Left renal cortex interstitium (tissue), 4 donors: Measurements from ENCODE around the gene CACNA1D. TPM values are rescaled to one million over a fixed set of nuclear protein-coding genes. Genes with fewer than 3 reads are reported as not detected.

Source experiments
- DNase-seq, 4 donors: peaks; one replicate each; pipeline ENCODE4 v3.0.0-alpha.2; 2013; ENCODE audit warnings: low read depth in 4 of 4, low spot score in 2 of 4, missing footprints in 1 of 4
- polyA plus RNA-seq, 4 donors: library from polyadenylated mRNA; unstranded; fragments of 120-200 nt; gene quantifications; one replicate each; pipeline ENCODE4 v1.2.1, GENCODE V29; 2013; ENCODE audit not compliant: insufficient read length in 4 of 4

CACNA1D gene
- polyA plus RNA-seq, 4 donors = 10.8 to 17.0 (median 13.3) TPM

DNA sequence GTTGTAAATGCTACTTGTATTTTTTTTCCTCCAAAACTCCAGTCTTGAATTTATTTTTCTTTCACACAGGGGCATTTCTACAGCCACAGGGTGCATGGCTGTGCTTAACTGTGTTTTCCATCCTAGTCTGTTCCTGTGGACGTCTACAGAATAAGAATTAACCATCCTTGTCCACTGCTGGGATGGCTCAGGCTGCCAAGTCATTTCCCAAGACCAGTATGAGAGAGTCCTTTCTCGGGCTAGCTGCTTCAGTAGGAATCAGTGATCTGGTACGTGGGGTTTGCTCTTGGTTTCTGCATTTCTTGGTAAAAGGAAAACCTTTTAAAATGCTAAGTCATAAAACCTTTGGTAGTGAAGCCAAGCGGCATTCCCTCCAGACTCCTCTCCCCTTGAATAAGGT is 322.0 kb downstream of the CACNA1D start:
- no peak for DNase-seq

DNA sequence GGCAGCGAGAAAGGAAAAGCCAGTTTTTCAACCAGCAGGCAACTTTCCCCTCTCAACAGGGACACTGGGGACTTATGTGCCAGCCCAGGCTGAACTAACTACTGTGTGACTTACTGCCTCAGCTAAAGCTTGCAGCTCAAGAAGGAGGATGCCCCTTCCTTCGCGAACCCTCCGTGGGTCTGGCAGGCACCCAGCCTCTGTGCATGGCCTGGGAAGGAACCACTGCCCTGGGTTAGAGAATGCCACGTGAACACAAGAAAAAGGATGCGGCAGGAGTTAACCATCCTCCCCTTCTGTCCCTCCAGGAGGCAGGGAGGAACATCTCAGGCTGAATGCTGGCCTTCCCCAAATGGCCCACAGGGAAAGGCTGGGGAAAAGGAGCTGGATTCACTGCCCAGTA is 322.8 kb downstream of the CACNA1D start:
- no peak for DNase-seq

DNA sequence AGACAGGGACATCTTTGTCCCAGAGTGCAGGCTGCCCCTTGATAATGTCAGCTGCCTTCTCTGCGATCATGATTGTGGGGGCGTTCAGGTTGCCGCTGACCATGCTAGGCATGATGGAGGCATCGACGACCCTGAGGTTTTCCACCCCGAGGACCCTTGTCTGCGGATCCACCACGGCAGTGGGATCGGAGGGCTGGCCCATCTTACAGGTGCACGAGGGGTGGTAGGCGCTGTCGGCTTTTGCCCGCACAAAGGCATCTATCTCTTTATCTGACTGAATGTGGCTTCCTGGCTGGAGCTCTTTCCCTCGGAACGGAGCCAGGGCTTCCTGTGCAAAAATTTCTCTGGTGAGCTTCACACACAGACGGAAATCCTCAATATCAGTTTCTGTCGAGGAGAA is 323.4 kb downstream of the CACNA1D start:
- no peak for DNase-seq

DNA sequence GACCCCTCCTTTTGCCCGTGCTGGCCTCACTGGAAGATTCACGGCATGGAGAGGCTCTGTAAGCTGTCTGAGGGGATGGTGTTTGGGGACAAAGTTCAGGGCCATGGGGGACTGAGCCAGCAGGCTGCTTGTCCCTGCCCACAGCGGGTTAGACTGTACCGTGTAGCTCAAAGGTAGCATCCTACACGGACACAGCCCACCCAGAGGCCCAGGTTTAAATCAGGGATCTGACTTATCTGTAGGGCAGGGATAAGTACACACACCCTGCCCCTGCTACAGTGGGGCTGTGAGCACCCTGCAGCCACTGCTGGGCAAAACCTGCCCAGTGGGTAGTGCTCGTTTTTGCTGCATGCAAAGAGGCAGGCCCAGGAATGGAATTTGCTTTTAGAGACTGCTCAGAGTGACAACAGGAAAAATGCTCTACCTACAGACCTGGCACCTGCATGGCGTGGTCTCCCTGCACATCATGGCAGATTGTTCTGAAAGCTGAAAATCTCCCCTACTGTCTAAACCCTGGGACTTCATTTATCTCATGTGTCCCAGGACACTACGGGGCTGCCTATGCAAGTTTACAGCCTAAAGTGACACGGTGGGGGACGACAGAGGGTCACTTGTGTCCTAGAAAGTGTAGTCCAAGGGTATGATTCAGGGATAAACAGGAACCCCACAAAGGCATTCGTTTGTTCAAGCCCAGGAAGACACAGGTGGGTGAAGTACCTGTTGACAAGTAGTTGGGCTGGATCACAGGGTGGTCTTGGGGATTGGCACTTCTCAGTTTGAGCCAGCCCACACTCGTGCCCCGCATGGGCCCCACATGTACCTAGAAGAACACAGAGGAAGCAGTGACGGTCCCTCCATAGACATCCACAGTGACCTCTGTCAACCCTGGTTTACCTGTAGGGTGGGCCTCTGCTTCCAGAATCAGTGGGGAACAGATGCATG is 324.1 kb downstream of the CACNA1D start:
- DNase-seq = no peak

DNA sequence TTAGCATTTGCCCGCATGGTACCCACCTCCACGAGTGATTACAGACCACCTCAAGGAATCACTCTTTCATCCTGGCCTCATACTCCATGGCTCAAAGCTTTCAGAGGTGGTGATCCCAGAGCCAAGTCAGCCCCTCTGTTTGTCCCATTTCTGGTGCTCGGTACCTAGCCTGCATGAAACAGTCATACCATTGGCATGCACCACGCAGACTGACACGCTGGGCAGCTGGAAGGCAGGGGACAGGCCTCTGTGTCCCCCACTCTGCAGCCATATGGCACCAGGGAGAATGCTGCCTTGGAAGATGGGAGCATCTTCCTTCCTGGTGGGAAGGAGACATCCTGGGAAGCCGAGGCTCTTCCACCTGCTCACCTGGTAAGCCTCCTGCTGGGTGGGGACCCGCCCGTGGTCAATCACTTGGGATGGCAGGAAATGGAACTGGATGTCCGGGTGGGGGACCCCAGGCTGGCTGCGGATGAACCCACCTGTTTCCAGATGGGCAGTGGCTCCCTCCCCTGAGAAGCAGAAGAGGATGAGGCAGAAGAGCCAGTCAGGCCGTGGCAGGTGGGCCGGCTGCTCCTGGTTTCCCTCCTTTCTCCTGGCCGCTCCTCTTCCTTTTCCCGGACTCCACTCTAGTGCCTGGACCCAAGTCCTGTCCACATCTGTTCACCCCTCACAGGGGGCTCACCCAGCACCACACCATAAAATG is 324.9 kb downstream of the CACNA1D start:
- no peak for DNase-seq

DNA sequence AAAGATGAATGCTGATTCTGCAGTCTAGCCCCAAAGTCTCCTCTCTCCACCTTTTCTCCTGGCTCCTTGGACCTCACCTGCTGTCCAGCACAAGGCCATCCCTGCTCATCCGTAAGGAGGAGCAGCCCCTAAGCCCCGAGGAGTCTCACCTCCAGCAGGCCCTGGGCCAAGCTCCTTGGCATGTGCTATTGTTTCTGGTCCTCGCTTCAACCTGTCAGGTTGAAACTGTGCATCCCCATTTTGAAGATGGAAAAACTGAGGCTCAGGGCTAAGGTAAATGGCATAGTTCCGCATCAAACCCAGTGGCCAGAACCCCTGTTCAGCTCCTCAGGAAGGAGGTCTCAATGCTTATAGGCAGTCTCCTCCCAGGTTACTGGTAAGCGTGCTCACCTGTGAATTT is 325.7 kb downstream of the CACNA1D start:
- DNase-seq = no peak

DNA sequence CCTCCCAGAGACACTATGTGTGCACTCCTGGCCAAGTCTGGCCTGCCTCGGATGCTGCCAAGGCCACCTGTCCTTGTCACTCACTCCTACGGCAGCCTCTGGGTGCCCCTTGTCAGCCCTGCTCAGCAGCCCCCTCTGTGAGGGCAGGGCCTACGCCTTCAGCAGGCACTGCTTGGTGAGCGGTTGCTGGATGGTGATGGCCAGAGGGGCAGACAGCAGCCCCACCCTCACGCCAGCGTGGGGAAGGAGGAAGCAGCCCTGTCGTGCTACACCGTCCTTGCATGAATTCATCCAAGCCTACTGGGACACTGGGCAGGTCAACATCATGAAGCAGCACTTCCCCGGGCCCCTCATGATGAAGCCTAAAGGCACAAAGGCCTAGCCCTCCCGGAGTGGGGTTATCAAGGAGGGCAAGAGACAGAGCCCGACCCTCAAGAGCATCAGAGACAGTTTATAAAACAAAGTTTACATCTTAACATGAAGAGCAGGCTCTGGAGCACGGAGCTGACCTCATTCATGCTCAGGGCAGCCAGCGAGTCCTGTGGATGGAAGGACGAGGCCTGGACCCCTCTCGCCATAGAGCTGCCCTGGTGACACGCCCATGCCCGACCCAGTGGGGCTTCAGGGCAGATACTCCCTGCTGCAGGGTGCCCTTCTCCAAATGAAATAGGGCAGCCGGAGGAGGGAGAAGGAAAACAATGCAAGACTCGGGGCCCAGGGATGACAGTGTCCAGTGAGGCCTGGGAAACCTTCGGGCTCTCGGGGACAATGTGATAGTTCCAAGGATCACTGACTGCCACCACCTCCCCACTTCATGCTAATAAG is 326.6 kb downstream of the CACNA1D start:
- DNase-seq = no peak

DNA sequence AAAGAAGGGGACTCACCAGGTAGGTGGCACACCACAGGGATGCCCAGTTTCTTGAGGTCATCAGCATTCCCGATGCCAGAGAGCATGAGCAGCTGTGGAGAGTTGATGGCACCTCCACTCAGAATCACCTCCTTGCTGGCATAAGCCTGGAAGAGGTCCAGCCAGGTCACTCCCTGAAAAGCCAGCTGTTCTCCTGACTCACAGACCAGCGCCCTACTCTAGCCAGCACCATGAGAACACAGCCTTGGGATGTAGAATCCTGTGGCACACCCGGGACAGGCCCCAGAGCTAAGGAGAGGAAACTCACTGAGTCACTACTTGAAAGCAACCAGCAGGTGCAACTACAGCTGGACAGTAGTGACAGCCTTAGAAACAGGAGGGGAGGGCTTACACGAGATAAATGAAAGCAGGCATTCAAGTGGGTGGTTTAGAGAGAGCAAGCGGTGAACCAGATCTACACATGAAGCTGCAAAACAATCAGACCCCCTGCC is 327.3 kb downstream of the CACNA1D start:
- no peak for DNase-seq

DNA sequence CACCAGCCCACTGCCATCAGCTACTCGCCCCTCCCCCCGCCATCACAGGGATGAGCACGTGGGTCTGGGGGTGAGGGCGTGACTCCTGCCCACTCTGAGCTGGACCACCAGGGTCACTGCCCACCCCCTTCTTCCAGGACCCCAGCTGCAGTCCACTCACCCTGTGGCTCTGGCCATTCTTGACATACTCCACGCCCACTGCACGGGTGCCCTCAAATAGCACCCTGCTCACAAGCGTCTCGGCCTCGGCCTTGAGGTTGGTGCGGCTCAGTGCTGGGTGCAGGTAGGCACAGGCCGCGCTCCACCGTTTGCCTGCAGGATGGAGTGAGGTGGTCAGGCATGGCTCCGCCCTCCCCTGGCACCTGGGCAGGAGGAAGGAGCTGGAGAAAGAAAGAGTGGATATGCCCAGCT is 327.9 kb downstream of the CACNA1D start:
- DNase-seq = no peak

DNA sequence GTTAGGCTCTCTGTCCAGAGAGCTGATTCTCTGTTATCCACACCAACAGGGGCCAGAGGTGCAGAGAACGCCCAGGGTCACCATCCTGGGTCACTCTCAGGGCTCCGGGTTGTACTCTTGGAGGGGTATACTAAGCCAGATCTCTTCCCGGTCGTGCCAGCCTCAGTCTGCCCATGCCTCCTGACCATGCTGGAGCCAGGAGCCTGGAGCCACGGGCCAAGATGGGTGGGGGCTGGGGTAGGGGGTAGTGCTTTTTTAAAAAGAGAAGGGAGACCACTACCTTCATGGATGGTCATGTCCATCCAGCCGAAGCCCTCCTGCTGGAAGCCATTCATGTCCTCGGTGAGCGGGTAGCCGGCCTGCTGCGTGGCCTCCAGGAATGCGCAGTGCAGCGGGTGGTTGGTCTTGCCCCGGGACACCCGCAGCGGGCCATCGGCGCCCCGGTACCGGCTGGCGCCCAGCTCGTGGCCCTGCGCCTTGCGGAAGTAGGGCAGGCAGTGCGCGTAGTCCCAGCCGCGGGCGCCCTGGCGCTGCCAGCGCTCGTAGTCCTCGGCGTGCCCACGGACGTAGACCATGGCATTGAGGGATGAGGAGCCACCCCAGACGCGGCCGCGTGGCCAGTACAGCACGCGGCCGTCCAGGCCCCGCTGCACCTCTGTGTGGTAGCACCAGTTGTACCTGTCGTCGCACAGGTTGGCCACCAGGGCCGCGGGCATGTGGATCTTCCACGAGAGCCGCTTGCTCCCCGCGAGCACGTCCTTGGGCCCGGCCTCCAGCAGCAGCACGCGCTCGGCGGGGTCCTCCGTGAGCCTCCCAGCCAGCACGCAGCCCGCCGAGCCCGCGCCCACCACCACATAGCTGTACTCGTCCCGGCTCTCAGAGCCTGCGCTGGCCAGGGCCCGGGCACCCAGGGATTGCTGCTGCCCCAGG is 328.9 kb downstream of the CACNA1D start:
- no peak for DNase-seq

DNA sequence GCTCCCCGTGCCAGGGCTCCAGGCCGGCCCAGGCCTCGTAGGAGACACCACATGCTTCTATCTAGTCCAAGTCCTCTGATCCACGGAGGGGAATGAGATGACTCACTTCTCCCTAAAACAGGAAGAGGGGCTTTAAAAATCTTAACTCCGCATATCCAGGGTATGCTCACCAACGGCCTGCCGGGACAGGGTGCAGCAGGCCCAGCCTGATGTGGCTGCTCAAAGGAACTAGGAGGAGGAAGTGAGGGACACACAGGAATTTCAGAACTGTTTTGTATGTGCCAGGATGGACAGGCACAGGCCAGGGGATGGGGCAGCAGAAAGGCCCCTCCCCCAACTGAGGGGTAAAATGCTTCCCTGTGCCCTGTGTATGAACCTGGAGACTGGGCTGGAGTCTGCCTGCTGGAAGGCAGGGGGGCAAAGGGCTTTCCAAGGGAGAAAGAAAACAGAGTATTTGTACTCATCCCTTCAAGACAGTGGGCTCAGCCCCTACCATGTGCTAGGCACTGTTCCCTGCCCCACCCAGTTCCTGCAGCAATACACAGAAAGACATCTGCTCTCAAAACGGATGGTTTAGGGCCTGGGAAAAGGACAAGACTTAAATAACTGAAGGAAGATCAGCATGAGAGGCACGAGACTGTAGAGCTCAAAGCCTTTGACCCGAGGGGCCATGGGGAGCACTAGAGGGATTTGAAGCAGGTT is 329.7 kb downstream of the CACNA1D start:
- DNase-seq = no peak

DNA sequence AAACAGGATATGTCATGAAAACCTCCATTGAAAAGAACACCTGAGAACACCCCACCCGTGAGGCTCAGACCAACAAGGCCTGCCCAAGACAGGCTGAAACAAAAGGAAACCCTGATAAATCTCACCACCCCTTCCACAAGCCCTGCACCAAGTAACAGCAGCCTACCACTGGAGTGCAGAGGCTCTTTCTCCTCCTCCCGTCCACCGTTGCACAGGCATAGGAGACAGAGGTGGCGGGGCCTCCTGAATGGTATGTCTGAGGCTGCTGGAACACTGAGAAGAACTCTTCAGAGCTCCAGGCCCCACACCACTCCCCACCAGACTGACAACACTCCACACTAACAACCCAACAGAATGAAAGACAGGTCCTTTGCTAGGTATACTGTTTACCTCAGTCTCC is 330.4 kb downstream of the CACNA1D start:
- DNase-seq = no peak

DNA sequence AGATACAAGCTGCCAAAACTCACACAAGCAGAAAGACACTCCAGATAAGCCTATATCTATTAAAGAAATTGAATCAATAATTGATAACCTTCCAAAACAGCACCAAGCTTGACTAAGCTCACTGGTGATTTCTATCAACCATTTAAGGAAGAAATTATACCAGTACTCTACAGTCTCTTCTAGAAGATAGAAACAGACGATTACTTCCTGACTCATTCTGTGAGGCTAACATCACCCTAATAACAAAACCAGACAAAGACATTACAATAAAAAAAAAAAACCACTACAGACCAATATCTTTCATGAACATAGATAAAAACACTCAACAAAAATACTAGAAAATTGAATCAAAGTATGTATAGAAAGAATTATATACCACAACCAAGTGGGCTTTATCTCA is 331.6 kb downstream of the CACNA1D start:
- no peak for DNase-seq

DNA sequence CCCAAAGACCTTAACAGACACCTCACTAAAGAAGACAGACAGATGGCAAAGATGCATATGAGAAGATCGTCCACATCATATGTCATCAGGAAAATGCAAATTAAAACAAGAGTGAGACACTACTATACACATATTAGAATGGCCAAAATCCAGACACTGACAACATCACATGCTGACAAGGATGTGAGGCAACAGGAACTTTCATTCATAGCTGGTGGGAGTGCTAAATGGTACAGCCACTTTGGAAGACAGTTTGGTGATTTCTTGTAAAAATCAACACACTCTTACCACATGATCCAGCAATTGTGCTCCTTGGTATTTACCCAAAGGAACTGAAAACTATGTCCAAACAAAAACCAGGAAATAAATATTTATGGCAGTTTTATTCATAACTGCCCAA is 334.2 kb downstream of the CACNA1D start:
- DNase-seq = no peak

DNA sequence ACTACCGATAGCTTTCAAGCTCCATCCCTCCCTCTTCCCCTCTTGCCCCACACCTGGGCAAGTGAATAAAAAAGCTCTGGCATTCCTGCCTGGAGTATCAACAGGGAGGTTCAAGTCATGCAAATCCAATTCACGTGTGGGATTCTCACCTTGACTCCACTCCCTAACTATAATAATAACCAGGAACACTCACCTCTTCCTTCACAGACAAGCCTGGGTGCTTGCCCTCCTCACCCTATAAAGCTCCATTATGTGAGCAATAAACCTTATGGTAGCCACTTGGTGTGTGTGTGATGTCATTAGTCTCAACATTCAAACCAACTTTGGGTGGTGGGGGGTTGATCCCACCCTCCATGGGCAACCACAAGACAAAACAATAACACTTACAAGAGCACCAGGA is 335.2 kb downstream of the CACNA1D start:
- no peak for DNase-seq

DNA sequence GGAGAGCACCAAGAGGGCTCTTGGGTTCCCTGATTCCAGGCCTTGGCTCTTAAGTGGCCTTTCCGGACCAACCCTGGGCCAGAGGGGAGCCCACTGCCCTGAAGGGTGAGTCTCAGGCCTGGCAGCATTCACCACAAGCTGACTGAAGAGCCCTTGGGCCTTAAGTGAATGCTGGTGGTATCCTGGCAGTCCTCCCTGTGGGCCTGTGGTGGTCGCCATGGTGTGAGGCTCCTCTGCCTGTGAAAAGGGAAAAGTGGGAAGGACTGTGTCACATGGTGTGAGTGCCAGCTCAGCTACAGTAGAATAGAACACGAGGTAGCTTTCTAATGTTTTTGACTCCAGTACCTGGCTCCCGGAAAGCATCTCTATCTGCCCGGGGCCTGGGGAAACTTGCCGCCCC is 336.5 kb downstream of the CACNA1D start:
- no peak for DNase-seq

DNA sequence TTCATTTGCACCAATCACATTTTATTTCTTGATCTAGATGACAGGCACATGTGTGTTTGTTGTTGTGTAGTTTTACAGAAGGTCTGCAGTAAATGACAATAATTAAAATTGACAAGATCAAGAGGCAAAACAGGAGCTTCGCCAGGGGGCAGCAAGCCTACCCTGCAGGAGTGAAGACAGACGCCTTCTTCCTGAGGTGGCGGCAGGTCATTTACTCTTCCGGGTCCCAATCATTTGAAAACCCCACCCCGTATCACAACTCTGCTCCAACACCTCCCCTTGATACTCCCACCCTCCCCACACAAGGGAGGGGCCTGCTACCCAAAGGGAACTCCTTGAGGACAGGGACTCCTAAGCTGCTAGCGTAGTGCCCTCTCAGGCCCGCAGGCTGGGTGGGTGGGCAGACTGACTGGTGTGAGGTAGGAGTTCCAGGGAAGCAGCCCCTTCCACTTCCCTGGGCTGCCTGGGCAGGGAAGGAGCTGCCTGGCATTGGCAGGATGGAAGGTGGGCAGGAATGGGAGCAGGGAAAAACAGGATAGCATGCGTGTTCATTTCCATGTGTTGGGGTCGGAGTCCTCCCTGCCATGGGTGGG is 338.7 kb downstream of the CACNA1D start:
- no peak for DNase-seq

DNA sequence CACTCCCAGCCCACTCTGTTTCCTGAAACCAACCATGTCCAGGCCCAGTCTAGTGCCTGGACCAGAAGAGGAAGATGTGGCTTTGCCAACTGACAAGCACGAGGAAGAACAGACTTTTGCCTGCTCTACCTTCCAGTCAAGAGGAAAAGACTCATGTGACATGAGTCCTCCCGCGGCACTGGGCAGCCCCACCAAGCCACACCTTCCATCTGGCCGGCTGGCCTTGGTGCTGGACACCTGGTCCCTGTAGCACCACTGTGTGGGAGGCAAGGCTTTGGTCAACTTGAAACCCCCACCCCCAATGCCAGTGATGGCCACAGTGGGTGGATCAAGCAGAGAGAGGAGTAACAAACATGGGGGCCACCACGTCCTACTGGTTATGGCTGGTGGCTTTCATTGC is 339.3 kb downstream of the CACNA1D start:
- DNase-seq = no peak
